ENCODE results near the gene NAV2.

NAV2 gene

GRCh38 chr11:20048246-20048645 lies 335.6 kb downstream of the NAV2 start:
- DNase-seq, result no peak

DNA sequence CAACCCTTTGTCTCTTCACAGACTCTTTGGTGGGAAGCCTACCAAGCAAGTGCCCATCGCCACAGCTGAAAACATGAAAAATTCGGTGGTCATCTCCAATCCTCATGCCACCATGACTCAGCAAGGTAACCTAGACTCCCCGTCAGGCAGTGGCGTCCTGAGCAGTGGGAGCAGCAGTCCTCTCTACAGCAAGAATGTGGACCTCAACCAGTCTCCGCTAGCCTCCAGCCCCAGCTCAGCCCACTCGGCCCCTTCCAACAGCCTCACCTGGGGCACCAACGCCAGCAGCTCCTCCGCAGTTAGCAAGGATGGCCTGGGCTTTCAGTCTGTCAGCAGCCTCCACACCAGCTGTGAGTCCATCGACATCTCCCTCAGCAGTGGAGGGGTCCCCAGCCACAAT lies 336.1 kb downstream of the NAV2 start:
- no peak for DNase-seq

GRCh38 chr11:20049231-20049630 lies 336.6 kb downstream of the NAV2 start:
- DNase-seq, result no peak

- no peak for DNase-seq
Measured at GRCh38 chr11:20050048-20050447, 337.4 kb downstream of the NAV2 start.

DNA sequence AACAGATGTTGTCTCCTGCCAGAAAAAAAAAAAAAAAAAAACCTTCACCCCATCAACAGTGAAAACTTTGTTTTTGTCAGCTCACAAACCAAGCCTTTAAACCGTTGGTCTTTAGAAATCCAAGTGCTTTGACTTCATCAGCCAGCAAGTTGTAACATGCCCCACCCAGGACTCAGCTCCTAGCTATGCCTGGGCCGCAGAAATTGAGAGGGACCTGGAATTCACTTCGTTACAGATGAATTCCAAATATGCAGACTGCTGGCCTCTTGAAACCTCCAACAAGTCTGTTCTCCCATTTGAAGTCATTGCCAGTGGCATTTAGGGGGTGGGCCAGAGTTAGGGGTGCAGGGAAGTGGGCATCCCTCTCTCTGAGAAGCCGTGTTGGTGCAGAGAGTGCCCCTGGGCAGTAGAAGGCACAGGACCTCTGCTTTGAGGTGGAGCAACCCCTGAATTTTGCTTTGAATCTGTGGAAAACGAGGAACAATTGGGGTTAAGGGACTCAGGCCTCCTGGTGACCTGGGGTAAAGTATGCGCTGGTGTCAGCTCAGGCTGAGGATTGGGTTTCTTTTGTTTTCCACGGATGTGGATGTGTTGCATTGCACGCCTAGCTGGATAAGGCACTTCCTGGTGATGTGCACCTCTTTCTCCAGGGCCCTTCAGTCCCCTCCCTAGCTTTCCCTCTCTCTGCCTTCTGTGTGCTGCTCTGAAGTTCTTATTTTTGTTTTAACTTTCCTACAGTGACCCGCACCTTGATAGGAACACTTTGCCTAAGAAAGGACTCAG lies 338.1 kb downstream of the NAV2 start:
- DNase-seq, result no peak

DNA sequence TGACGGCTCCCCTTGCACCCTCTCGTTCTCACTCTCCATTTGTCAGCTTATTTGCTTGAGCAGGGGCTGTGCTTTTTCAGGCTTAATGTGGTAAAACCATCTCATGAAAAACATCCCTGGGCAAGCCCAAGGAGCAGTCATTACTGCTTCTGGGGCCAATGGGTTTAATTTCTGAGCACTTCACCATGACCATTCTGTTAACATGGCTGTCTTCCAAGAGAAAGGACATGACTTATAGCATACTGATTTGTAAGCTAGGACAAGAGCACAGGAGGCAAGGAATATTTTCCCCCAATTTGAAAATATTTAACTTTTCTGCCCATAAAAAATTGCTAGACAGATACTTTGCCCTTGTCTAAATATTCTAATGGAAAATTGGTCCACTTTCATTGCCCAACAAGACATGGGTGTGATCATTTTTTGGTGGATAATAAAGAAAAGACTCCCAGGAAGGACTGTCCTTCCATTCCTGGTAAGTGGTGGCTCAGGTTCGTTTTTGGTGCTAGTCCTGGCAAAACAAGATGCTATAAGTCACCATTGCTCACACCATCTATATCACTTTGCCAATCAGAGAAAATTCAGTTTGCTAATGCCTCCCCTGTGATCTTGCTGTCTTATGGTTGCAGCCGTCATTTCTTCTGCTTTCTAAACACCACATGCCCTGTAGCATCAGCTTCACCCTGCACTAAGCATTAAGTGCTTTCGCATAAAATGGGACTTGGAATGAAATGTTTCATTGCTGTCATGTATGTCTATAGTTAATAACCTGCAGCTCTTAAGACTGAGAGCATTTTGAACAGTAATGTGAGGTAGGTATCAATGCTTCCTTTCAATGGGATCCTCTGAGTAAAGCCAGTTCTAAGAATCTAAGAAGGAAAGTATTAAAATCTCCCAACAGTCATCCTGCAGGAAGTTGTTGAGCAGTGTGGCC lies 339.1 kb downstream of the NAV2 start:
- no peak for DNase-seq

GRCh38 chr11:20053572-20053971 lies 340.9 kb downstream of the NAV2 start:
- DNase-seq, result no peak

GRCh38 chr11:20054584-20054983 lies 341.9 kb downstream of the NAV2 start:
- DNase-seq, result no peak

GRCh38 chr11:20055312-20055711 lies 342.7 kb downstream of the NAV2 start:
- DNase-seq, result no peak

DNA sequence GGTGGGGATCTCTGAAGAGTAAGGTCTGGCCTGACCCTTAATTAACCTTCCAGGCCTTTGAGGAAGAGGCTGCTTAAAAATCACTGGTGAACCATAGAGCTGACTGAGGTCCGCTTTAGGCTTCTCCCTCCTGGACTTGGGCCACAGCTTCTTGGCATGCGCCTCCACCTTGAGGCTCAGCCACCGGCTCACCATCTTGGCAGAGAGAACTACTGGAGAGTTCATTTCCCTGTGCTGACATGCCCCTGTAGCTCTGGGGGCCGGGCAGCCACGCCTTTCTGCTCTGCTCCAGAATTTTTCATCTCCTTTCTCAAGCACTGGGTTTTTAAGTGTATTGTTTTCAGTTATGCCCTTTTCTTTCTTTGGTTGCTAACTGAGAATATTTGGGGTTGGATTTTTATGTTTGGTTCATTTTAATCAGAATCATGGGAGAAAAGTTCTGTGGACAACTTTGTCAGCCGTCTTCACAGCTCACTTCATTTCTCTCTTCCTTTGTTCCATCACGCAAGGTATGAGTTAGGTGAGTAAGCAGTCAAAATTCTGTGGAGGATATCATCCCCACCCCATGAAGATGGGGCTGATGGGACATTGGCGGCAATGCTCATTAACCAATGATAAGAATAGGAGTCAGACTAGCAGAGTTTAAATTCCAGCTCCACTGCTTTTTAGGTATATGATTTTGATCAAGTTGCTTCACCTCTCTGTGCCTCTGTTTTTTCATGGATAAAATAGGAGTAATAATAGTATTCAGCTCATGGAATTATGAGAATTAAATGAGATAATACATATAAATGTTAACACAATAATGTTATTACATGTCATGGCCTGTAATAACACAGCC lies 343.7 kb downstream of the NAV2 start:
- DNase-seq, result no peak

DNA sequence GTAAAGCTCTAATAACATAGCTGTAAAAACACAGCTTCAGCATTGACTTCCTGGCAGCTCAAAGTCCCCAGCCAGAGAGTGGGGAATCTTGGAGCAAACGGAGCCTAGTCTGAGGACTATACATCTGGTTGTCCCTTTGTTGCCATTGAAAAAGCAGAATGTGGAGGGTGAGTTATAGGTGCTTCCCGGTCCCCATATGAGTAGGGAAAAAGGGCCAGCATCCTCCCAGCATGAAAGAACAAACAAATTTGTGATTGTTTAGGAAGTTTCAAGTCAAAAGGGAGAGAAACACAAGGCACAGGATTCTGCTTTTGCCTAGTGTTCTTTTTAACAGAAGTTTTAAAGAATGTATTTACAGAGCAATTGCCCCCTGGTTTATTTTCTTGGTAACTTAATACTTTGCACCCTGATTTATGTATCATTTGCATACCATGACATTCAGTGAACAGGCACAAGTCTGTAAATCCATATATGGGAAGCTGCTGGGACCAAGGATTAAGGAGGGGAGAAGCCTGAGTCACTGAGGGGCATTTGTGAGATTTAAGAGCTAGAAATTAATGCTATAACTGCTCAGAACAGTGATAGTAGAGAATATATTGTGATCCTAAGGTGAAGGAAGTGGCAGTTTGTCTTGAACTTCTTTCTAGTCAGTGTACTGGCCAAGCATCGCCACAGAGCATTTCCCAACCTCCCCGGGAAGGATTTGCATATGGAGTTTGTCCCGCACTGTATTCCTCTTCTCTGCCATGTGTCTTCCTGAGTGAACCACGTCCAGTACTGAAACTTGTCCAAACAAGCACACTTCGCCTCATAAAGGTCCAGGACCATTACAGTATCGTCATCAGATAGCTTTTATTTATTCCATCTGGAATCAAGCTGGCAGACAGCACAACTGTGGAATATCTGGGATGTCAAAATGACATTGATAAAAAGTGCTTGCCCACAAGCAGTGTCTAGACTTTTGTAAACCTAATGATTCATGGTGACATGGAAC lies 344.6 kb downstream of the NAV2 start:
- no peak for DNase-seq

DNA sequence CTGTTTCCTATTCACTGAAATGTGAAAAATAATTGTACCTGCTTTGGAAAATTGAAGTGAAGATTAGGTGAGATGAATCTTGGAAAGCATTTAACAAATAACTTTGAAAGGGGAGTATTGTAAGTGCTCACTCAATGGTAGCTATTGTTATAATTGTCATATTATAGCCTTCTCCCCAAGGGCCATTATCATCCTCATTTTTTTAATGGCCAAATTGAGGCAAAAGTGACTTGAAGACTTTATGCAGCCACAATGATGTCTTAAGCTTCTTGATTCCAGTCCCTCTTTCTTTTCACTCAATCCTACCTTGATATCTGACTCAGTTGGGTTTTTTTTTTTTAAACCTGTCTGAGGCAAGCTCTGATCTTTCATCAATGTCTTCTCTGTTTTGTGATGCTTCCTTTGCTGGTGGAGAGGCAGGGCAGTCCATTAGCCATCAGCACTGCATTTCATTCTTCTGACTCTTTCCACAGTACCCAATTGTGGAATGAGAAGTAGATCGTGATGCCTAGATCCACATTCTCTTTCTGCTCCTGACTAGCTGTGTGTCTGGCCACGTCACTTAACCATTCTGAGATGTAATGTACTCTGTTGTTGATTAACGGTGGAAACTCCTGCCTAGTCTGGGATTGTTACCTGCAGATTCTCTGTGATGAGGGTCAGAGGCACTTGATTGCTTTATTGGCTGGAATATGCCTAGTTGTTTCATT lies 346.3 kb downstream of the NAV2 start:
- DNase-seq, result no peak

DNA sequence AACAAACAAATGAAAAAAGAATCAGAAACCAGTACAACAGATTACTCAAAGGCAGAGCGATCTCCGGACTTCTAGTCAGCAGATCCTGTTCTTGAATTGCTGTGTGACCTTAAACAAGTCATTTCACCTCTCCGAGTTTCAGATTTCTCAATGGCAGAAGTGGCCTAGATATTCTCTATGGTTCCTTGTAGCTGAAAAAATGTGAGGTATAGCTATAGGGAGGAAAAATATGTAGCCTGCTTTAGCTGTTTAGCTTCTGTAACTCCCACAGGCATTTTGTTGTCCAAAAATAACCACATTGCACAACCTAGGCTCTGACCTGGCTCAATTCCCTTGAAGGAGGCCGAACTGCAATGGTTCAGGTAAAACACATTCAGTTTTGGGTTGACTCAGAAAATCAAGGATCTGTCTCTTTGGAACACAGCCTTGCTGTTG lies 347.0 kb downstream of the NAV2 start:
- DNase-seq, result no peak

GRCh38 chr11:20060181-20060580 lies 347.5 kb downstream of the NAV2 start:
- DNase-seq, result no peak

DNA sequence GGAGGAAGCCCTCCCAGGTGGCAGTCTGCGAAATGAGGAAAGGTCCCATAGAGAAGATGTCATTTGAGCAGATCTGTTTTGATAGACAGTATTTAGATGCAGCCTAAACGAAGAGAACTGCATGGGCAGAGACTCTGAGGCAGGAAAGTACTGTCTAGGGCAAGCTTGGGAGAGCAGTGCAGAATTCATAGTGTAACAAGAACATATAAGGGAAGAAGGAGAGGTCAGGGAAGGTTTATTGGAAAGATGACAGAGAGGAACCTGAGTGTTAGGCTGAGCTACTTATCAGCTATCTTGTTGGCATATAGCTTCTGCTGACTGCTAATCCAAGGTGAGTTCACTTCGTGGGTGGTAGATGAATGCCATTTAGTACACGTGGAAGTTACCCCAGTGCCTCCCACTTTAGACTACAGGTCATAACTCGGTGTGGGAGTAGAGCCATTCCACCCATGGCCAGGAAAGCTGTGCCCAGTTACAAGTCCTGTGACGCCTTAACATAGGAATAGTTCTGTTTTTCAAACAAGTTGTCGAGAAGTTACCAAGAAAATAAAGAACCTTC lies 348.1 kb downstream of the NAV2 start:
- DNase-seq, result no peak

DNA sequence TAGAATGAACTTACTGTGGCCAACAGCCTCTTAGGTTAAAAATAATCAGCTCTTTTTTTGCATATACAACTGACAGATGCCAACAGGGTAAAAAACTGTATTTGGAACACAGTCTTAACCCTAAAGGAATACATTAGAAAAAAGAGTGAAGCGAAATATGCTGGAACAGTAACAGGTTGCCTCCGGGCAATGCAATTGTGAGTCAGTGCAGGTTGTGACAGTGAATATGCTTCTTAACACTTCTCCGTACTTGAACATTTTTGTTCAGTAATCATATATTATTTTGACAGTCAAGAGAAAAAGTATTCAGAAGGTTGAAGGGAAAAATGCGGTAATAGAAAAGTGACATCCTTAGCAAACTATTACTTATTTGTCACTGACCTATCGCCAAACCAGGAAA lies 349.1 kb downstream of the NAV2 start:
- no peak for DNase-seq

- DNase-seq, result no peak
Measured at GRCh38 chr11:20064961-20065405, 352.3 kb downstream of the NAV2 start.

DNA sequence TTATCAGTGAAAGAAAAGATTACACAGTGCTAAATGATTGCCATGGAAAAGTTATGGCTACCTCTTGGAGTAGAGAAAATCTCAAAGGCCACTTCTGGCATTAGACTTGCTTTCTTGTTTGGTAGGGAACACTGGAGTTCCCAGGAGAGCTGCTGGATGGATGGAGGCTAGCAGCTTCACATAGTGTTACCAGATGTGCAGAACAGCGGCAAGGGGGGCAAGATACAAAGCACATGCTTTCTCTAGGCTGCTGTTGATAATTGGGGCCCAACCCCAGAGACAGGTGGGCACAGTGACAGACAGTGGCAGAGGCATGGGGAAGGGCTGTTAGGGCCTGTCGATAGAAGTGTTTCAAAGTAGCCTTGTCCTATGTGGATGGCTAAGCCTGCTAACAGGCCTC lies 352.8 kb downstream of the NAV2 start:
- DNase-seq, result no peak

DNA sequence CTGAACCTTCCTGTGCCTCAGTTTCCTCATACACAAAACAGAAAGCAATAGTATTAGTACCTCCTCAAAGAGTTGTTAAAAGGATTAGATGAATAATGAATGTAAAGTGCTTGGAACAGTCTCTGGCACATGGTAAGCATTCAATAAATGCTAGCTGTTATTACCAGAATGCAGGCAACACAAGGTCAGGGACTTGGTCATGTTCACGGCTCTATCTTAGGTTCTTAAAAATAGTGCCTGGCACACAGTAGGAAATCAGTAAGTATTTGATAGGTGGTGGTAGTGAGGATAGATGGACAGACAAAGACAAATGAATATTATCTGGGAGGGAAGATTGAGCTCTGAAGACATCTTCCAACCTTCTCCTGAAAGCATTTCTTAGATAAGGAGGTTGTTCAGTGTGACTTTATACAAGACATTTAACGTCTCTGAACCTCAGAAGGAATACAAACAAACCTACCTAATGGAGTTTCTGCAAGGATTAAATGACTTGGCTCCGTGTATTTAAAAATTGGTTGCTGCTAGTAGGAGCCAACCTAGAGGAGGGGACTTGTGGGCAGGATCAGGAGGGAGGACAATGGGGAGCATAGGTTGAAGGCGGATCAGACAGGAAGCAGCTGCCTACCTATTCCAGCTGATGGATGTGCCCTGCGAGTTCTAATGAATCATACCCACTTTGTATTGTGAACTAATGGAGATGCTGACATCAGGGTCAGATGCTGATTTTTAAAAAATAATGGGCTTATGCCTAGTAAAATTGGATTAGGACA lies 353.6 kb downstream of the NAV2 start:
- DNase-seq, result no peak

- DNase-seq, result peak; percentile 8
Measured at GRCh38 chr11:20066783-20067156, 354.1 kb downstream of the NAV2 start.
